D721Med (cell line): Measurements from ENCODE around the gene KCNH2.

ENCODE experiments used
- DNase-seq: peaks from one replicate; pipeline ENCODE4 v3.0.0; 2011; ENCODE audit warnings: low spot score; ENCODE audit not compliant: insufficient read length
- FAIRE-seq: peaks from 2 replicates; lab custom pipeline; 2011; peaks lifted over from hg19 to GRCh38; lab: Jason Lieb, UNC
- CTCF ChIP-seq: IDR thresholded peaks from 2 replicates; pipeline ENCODE4 v1.5.1; 2012; ENCODE audit warnings: mild to moderate bottlenecking, control low read depth; ENCODE audit not compliant: insufficient read depth; ENCODE audit errors: missing control alignments

KCNH2 gene

DNA sequence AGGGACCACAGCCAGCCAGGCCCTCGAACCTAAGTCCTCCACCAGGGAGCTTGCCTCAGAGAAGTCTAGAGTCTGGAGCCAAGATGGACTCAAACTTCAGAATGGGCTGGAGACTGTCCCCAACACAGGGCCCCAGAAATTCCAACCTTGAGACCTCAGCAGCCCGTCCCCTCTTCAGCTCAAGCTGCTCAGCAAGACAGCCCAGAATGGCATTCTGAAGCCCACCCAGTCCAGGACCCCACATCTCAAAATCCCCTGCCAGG lies 15.9 kb downstream of the KCNH2 start:
- DNase-seq (no peak), FAIRE-seq (no peak)
- no peak for TF ChIP-seq CTCF

- FAIRE-seq (no peak), DNase-seq (no peak)
- TF ChIP-seq CTCF = no peak
Observed at GRCh38 chr7:150961510-150962289, 16.4 kb downstream of the KCNH2 start.

DNA sequence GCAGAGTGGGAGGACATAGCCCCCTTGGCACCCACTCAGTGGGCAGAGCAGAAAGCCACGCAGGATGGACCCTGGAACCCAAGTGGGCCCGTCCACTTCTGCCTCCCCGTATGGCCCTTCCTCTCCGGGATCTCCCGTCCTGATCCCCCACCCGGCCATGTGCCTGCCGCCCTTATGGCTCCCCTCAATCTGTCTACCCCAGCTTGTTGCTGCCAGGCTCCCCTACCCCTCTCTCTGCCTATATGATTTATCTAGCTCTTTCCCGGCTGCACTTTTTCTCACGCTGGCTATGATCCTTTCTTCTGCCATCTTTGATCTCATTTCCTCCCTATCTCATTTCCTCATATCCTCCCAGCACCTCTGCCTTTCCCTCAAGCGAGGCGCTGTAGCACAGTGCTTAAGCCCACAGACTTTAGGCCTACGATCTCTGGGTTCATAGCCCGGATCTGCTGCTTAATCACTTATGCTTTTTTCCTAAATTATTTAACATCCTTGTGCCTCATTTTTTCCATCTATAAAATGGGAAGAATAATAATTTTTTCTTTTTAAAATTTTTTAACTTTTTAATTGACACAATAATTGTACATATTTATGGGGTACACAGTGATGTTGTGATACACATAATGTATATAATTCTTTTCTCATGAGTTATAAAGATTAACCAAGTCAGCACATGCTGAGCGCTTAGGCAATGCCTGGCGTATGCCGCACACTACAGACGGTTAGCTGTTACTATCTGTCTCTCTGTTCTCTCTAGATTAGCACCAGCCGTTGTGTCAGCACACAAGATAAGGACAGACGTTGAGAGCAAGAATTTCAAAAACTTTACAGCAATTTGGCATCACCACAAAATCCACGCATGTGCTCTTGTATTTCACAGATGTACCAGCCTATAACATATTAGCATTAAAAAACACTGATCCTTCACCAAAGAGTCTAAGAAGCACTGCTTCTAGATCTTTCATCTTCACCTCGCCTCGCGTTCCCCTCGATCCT lies 18.1 kb downstream of the KCNH2 start:
- DNase-seq (no peak), FAIRE-seq (no peak)
- TF ChIP-seq CTCF = no peak

DNA sequence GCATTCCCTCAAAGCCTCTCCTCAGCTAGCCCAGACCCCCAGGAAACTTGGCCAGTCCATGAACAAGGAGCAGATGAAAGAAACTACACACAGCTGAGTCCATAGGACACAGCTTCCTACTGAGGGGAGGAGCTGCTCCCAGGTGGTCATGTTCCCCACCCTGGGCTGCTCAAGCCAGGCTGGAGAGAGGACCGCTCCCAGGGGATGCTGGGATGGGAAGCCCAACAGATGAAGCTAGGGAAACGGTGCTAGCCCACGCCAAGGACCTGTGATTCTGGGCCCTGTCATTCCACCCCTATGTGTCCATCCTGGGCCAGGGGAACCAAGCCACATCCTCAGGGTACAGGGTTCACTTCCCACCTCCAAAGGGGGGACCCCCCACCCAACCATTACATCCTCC lies 19.0 kb downstream of the KCNH2 start:
- DNase-seq (no peak), FAIRE-seq (no peak)
- TF ChIP-seq CTCF = no peak

DNA sequence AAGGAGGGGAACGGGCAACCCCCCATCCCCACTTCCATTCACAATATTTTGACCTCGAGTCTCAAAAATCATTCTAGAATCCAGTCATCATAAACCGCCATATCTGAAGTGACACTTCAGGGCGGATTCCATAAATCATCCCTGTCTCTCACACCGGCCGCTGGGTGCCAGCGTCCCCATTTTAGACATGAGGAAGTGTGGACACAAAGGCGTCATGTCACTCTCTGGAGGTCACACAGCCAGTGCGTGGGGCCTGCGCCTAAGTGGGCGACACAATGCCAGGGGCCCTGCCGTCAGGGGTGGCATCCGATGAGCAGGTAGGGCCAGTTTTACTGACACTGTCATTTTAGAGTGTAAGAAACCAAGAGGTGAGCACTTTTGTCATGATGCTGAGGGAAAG lies 19.5 kb downstream of the KCNH2 start:
- FAIRE-seq (no peak), DNase-seq (no peak)
- TF ChIP-seq CTCF = no peak

- TF ChIP-seq CTCF = no peak
- no peak for DNase-seq
- no peak for FAIRE-seq
Observed at GRCh38 chr7:150958062-150958552, 20.0 kb downstream of the KCNH2 start.
